ENCODE data around the gene ACOX3. TPM values are rescaled to one million over a fixed set of nuclear protein-coding genes. Genes with fewer than 3 reads are reported as not detected.

The ACOX3 gene
- total and polyA plus RNA-seq, 9 of the 15 experiments (the other 6 are each of a cell fraction or from before 2014, with no cell fraction given) = 0.68 to 7.3 (median 3.7) TPM

DNA sequence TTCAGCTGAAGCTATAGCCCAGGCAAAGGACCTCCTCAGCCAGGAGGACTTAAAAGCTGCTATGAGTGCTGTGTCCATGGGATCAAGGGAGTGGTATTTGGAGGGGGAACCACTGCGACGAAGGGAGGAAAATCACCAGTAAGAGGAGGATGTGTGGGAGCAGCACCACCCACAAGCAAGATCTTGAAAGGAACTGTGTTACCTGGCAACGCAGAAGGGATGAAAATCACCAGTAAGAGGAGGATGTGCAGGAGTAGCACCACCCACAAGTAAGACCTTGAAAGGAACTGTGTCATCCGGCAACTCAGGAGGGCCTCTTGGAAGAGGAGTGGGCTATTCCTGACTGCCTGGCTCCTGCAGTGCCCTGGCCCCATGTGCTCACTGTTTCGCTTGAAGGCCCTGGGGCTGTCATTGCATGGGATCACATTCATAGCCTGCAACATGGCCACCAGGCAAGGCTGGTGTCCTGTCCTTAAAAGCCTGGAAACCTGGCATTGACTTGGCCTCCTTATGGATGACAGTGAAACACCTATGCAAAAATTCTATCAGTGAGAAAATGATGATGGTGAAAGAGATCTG, 48.4 kb upstream of the ACOX3 start (continued):
- peak; percentile 36 for TF ChIP-seq ZFP36 (IDR thresholded peaks at IDR 0.05; ENCODE audit: low read depth, low read length, partially characterized antibody)
- TF ChIP-seq NONO (IDR thresholded peaks at IDR 0.05; ENCODE audit: low read depth in 2 of 2, low read length in 1 of 2) = no peak
- 0 out of 2 replicates have a peak, but pooled peaks have one; percentile 15 for TF ChIP-seq CTBP1 (IDR thresholded peaks at IDR 0.05; ENCODE audit: borderline replicate concordance)
- TF ChIP-seq KLF10 (CRISPR knock-in tag; IDR thresholded peaks at IDR 0.05) = no peak
- no peak for TF ChIP-seq ZNF830 (CRISPR knock-in tag; IDR thresholded peaks at IDR 0.05)
- TF ChIP-seq, protein P1, sequence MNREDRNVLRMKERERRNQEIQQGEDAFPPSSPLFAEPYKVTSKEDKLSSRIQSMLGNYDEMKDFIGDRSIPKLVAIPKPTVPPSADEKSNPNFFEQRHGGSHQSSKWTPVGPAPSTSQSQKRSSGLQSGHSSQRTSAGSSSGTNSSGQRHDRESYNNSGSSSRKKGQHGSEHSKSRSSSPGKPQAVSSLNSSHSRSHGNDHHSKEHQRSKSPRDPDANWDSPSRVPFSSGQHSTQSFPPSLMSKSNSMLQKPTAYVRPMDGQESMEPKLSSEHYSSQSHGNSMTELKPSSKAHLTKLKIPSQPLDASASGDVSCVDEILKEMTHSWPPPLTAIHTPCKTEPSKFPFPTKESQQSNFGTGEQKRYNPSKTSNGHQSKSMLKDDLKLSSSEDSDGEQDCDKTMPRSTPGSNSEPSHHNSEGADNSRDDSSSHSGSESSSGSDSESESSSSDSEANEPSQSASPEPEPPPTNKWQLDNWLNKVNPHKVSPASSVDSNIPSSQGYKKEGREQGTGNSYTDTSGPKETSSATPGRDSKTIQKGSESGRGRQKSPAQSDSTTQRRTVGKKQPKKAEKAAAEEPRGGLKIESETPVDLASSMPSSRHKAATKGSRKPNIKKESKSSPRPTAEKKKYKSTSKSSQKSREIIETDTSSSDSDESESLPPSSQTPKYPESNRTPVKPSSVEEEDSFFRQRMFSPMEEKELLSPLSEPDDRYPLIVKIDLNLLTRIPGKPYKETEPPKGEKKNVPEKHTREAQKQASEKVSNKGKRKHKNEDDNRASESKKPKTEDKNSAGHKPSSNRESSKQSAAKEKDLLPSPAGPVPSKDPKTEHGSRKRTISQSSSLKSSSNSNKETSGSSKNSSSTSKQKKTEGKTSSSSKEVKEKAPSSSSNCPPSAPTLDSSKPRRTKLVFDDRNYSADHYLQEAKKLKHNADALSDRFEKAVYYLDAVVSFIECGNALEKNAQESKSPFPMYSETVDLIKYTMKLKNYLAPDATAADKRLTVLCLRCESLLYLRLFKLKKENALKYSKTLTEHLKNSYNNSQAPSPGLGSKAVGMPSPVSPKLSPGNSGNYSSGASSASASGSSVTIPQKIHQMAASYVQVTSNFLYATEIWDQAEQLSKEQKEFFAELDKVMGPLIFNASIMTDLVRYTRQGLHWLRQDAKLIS (CRISPR knock-in tag; IDR thresholded peaks at IDR 0.05) = no peak
- TF ChIP-seq, protein P2, sequence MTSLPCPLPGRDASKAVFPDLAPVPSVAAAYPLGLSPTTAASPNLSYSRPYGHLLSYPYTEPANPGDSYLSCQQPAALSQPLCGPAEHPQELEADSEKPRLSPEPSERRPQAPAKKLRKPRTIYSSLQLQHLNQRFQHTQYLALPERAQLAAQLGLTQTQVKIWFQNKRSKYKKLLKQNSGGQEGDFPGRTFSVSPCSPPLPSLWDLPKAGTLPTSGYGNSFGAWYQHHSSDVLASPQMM (CRISPR knock-in tag; IDR thresholded peaks at IDR 0.05) = no peak
- TF ChIP-seq HDGF (IDR thresholded peaks at IDR 0.05) = no peak
- no peak for TF ChIP-seq KLF6 (CRISPR knock-in tag; IDR thresholded peaks at IDR 0.05; ENCODE audit: borderline replicate concordance)
- TF ChIP-seq, protein P3, sequence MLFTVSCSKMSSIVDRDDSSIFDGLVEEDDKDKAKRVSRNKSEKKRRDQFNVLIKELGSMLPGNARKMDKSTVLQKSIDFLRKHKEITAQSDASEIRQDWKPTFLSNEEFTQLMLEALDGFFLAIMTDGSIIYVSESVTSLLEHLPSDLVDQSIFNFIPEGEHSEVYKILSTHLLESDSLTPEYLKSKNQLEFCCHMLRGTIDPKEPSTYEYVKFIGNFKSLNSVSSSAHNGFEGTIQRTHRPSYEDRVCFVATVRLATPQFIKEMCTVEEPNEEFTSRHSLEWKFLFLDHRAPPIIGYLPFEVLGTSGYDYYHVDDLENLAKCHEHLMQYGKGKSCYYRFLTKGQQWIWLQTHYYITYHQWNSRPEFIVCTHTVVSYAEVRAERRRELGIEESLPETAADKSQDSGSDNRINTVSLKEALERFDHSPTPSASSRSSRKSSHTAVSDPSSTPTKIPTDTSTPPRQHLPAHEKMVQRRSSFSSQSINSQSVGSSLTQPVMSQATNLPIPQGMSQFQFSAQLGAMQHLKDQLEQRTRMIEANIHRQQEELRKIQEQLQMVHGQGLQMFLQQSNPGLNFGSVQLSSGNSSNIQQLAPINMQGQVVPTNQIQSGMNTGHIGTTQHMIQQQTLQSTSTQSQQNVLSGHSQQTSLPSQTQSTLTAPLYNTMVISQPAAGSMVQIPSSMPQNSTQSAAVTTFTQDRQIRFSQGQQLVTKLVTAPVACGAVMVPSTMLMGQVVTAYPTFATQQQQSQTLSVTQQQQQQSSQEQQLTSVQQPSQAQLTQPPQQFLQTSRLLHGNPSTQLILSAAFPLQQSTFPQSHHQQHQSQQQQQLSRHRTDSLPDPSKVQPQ (CRISPR knock-in tag; IDR thresholded peaks at IDR 0.05; ENCODE audit: borderline replicate concordance) = no peak

All from K562 (cell line).